DND-41 (cell line): ENCODE measurements around the gene JUP.

ENCODE experiments used
- ATAC-seq: fragments of 200-7000 bp; cut with Tn5 transposase; 3 replicates; pipeline ENCODE4 v1.9.1; 2021; ENCODE audit warnings: low read depth; ENCODE audit not compliant: insufficient read depth
- DNase-seq: peaks from one replicate; pipeline ENCODE4 v3.0.0-alpha.2; 2020
- H2AFZ ChIP-seq: 2 replicates; pipeline ENCODE4 v1.6.0; 2012; ENCODE audit warnings: low read depth, low read length
- H3K27ac ChIP-seq: 2 replicates; pipeline ENCODE4 v1.5.1; 2012; ENCODE audit warnings: low read length, inconsistent platforms
- H3K27me3 ChIP-seq: fragments of 200-600 bp; sonication (generic); 2 replicates; pipeline ENCODE4 v1.6.0; 2012; ENCODE audit warnings: low read length, mild to moderate bottlenecking, inconsistent platforms; ENCODE audit not compliant: insufficient read depth, poor library complexity
- H3K36me3 ChIP-seq: 2 replicates; pipeline ENCODE4 v1.5.1; 2012; ENCODE audit warnings: low read length, inconsistent platforms; ENCODE audit not compliant: insufficient read depth
- H3K4me1 ChIP-seq: 2 replicates; pipeline ENCODE4 v1.5.1; 2012; ENCODE audit warnings: mild to moderate bottlenecking, low read length; ENCODE audit not compliant: insufficient read depth
- H3K4me2 ChIP-seq: 2 replicates; pipeline ENCODE4 v1.6.0; 2012; ENCODE audit warnings: mild to moderate bottlenecking, moderate library complexity, low read length, inconsistent platforms; ENCODE audit not compliant: insufficient read depth
- H3K4me3 ChIP-seq, 2 experiments: fragments of 200-600 bp in 1 of 2; shearing (Covaris generic) in 1 of 2; 2 replicates each; pipeline ENCODE4 v1.5.1; 2012 to 2016; ENCODE audit warnings: inconsistent platforms in 2 of 2, low read length in 2 of 2, mild to moderate bottlenecking in 2 of 2, low read depth in 1 of 2, moderate library complexity in 1 of 2
- H3K79me2 ChIP-seq: 2 replicates; pipeline ENCODE4 v1.6.0; 2012; ENCODE audit warnings: low read length, inconsistent platforms; ENCODE audit not compliant: insufficient read depth
- H3K9ac ChIP-seq: 2 replicates; pipeline ENCODE4 v1.6.0; 2012; ENCODE audit warnings: low read depth, mild to moderate bottlenecking, inconsistent platforms, low read length, moderate library complexity
- H3K9me3 ChIP-seq: 2 replicates; pipeline ENCODE4 v1.5.1; 2012; ENCODE audit warnings: low read length, moderate library complexity, mild to moderate bottlenecking, inconsistent platforms; ENCODE audit not compliant: insufficient read depth, severe bottlenecking
- H4K20me1 ChIP-seq: 2 replicates; pipeline ENCODE4 v1.6.0; 2012; ENCODE audit warnings: low read length; ENCODE audit not compliant: insufficient read depth
- CTCF ChIP-seq: IDR thresholded peaks from 2 replicates; pipeline ENCODE4 v1.5.1; 2012; ENCODE audit warnings: borderline replicate concordance, low read length, moderate library complexity, mild to moderate bottlenecking; ENCODE audit not compliant: poor library complexity, severe bottlenecking; ENCODE audit errors: extremely low read depth
- EZH2 ChIP-seq: IDR thresholded peaks from 3 replicates; pipeline ENCODE4 v1.6.1; 2012; ENCODE audit warnings: borderline replicate concordance, low read depth, mild to moderate bottlenecking, moderate library complexity, low read length, inconsistent platforms; ENCODE audit not compliant: severe bottlenecking

JUP gene

GRCh38 chr17:41734949-41735313, 51.6 kb downstream of the JUP start:
- no peaks in the 10 kb centered on the region for H3K79me2 ChIP-seq
- H2AFZ ChIP-seq: no peak overlapping the region
- TF ChIP-seq CTCF (no peak), EZH2 (no peak)
- H3K9me3 ChIP-seq: no peaks in the 10 kb centered on the region
- no peaks in the 10 kb centered on the region for H4K20me1 ChIP-seq
- no peak overlapping the region for H3K4me3 ChIP-seq
- ATAC-seq (no peak), DNase-seq (no peak)
- peaks cover 7% of the 10 kb centered on the region for H3K4me1 ChIP-seq
- peaks cover 4% of the 10 kb centered on the region for H3K27me3 ChIP-seq
- no peak overlapping the region for H3K27ac ChIP-seq
- H3K4me2 ChIP-seq: no peak overlapping the region
- H3K9ac ChIP-seq: no peak overlapping the region
- H3K36me3 ChIP-seq: no peaks in the 10 kb centered on the region

GRCh38 chr17:41734139-41734948, 52.2 kb downstream of the JUP start, which contains the start of gene HAP1:
TSS of gene HAP1 (minus strand) at chr17:41734643. CDS start at chr17:41734634, 9 bp downstream.
- H3K36me3 ChIP-seq: no peaks in the 10 kb centered on the region
- H3K79me2 ChIP-seq: no peaks in the 10 kb centered on the region
- H3K27ac ChIP-seq: no peak within 1 kb of the TSS
- H3K9me3 ChIP-seq: no peaks in the 10 kb centered on the region
- peaks cover 7% of the 10 kb centered on the region for H3K4me1 ChIP-seq
- H2AFZ ChIP-seq: no peak within 1 kb of the TSS
- TF ChIP-seq EZH2 (no peak), CTCF (no peak)
- no peak within 1 kb of the TSS for H3K9ac ChIP-seq
- no peak within 1 kb of the TSS for H3K4me2 ChIP-seq
- no peak within 1 kb of the TSS for H3K4me3 ChIP-seq
- no peaks in the 10 kb centered on the region for H4K20me1 ChIP-seq
- no peak for DNase-seq
- no peak for ATAC-seq
- H3K27me3 ChIP-seq: peaks cover 4% of the 10 kb centered on the region

- TF ChIP-seq CTCF (no peak), EZH2 (no peak)
- Histone ChIP-seq H3K9ac (no peak overlapping the region), H2AFZ (no peak overlapping the region), H3K4me2 (no peak overlapping the region), H3K27me3 (peaks cover 4% of the 10 kb centered on the region), H3K4me3 (no peak overlapping the region), H3K79me2 (no peaks in the 10 kb centered on the region), H4K20me1 (no peaks in the 10 kb centered on the region), H3K36me3 (no peaks in the 10 kb centered on the region), H3K9me3 (no peaks in the 10 kb centered on the region), H3K4me1 (peaks cover 6% of the 10 kb centered on the region), H3K27ac (no peak overlapping the region)
- no peak for ATAC-seq
- DNase-seq: no peak
These were observed 53.0 kb downstream of the JUP start for GRCh38 chr17:41733348-41734138.
